Hepatocyte (in vitro differentiated cells): ENCODE measurements around the gene NR2F6. TPM values are rescaled to one million over a fixed set of nuclear protein-coding genes. Genes with fewer than 3 reads are reported as not detected.

Experiments used
- DNase-seq: peaks from one replicate; pipeline ENCODE4 v3.0.0-alpha.2; 2016; ENCODE audit warnings: low spot score
- H2AFZ ChIP-seq: fragments of 200-600 bp; sonication (generic); 2 replicates; pipeline ENCODE4 v1.6.0; 2016; ENCODE audit warnings: antibody characterized with exemption, mild to moderate bottlenecking
- H3K27ac ChIP-seq: fragments of 200-600 bp; sonication (generic); 2 replicates; pipeline ENCODE4 v1.5.1; 2016; ENCODE audit warnings: mild to moderate bottlenecking
- H3K27me3 ChIP-seq: fragments of 200-600 bp; sonication (generic); 2 replicates; pipeline ENCODE4 v1.6.1; 2016
- H3K36me3 ChIP-seq: fragments of 200-600 bp; sonication (generic); replicated peaks from 2 replicates; pipeline ENCODE4 v1.5.1; 2016; ENCODE audit warnings: low read depth; ENCODE audit not compliant: insufficient read depth
- H3K4me1 ChIP-seq: fragments of 200-600 bp; sonication (generic); 2 replicates; pipeline ENCODE4 v1.5.1; 2016; ENCODE audit warnings: mild to moderate bottlenecking, moderate library complexity; ENCODE audit not compliant: insufficient read depth
- H3K4me2 ChIP-seq: fragments of 200-600 bp; sonication (generic); 2 replicates; pipeline ENCODE4 v1.6.0; 2016
- H3K4me3 ChIP-seq: fragments of 200-600 bp; sonication (generic); 2 replicates; pipeline ENCODE4 v1.5.1; 2016; ENCODE audit warnings: mild to moderate bottlenecking
- H3K79me2 ChIP-seq: fragments of 200-600 bp; sonication (generic); 2 replicates; pipeline ENCODE4 v1.6.0; 2017; ENCODE audit warnings: mild to moderate bottlenecking
- H3K9me2 ChIP-seq: fragments of 200-600 bp; sonication (generic); replicated peaks from 2 replicates; pipeline ENCODE4 v1.6.0; 2017; ENCODE audit warnings: mild to moderate bottlenecking; ENCODE audit not compliant: insufficient read depth
- H3K9me3 ChIP-seq: fragments of 200-600 bp; sonication (generic); 2 replicates; pipeline ENCODE4 v1.5.1; 2016; ENCODE audit warnings: low read depth, mild to moderate bottlenecking
- H4K20me1 ChIP-seq: fragments of 200-600 bp; sonication (generic); 2 replicates; pipeline ENCODE4 v1.6.0; 2016; ENCODE audit warnings: mild to moderate bottlenecking; ENCODE audit not compliant: insufficient read depth, poor library complexity, severe bottlenecking
- CTCF ChIP-seq: fragments of 200-600 bp; sonication (generic); IDR thresholded peaks from 2 replicates; pipeline ENCODE4 v1.5.1; 2016; ENCODE audit warnings: antibody characterized with exemption, mild to moderate bottlenecking; ENCODE audit not compliant: poor library complexity
- EZH2 ChIP-seq: fragments of 200-600 bp; sonication (generic); IDR thresholded peaks from 2 replicates; pipeline ENCODE4 v1.6.1; 2016; ENCODE audit warnings: antibody characterized with exemption, mild to moderate bottlenecking, borderline replicate concordance
- EZH2phosphoT487 ChIP-seq: fragments of 200-600 bp; sonication (generic); IDR thresholded peaks from one replicate; pipeline ENCODE4 v1.6.1; 2018; ENCODE audit warnings: antibody characterized with exemption, mild to moderate bottlenecking, low read depth, moderate library complexity; ENCODE audit not compliant: unreplicated experiment, severe bottlenecking
- WGBS: methylation state at CpG from one replicate; pipeline ENCODE4 v1.1.6; 2016; ENCODE audit warnings: low lambda C conversion rate; ENCODE audit errors: missing lambda C conversion rate; 5-methylcytosine and 5-hydroxymethylcytosine counted together
- polyA plus RNA-seq: library from polyadenylated mRNA; unstranded; fragments of >200 nt; fragmentation: Nextera tagmentation; extraction: Ambion mirVana; gene quantifications from 2 replicates; pipeline ENCODE4 v1.2.1, GENCODE V29; 2016
- total RNA-seq: library from RNA; depleted of rRNA; stranded (reverse); fragments of >200 nt; gene quantifications from 2 replicates; pipeline ENCODE4 v1.2.3, GENCODE V29; 2014

The NR2F6 gene
- total and polyA plus RNA-seq, 2 experiments from 2014 or later: 116 to 169 TPM

DNA sequence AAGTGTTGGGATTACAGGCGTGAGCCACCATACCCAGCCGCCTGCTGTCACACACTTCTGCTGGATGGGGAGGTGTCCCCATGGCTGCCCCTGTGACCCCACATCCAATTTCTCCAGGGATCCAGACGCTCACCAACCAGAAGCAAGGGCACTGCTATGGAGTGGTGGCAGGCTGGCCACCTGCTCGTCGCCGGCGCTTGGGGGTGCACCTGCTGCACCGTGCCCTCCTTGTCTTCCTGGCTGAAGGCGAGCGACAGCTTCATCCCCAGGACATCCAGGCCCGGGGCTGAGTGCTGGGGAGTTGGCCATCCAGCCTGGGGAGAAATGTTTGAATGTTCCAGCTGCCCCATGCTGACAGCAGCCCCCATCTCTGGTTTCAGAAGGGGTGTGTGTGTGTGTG, 40.5 kb upstream of the NR2F6 start:
- Histone ChIP-seq H3K4me2 (no peak overlapping the region), H3K79me2 (no peaks in the 10 kb centered on the region), H3K27ac (no peak overlapping the region), H3K27me3 (peaks cover 6% of the 10 kb centered on the region), H3K36me3 (no peaks in the 10 kb centered on the region), H3K9me2 (no peaks in the 10 kb centered on the region), H4K20me1 (no peaks in the 10 kb centered on the region), H3K4me1 (peaks cover 12% of the 10 kb centered on the region), H3K4me3 (no peak overlapping the region), H3K9me3 (no peaks in the 10 kb centered on the region), H2AFZ (no peak overlapping the region)
- TF ChIP-seq CTCF (no peak), EZH2phosphoT487 (no peak), EZH2 (no peak)
- no peak for DNase-seq
- WGBS: 90% methylated on average over 11 of the region's 11 CpGs

GRCh38 chr19:17285415-17286135, 39.9 kb upstream of the NR2F6 start:
- WGBS: 90% methylated on average over 18 of the region's 18 CpGs
- TF ChIP-seq EZH2phosphoT487 (no peak), CTCF (no peak), EZH2 (no peak)

GRCh38 chr19:17283504-17283996, 37.8 kb upstream of the NR2F6 start:
- DNase-seq: no peak
- Histone ChIP-seq H4K20me1 (no peaks in the 10 kb centered on the region), H3K4me1 (peaks cover 9% of the 10 kb centered on the region), H3K79me2 (no peaks in the 10 kb centered on the region), H3K4me3 (no peak overlapping the region), H3K9me3 (no peaks in the 10 kb centered on the region), H3K27me3 (peaks cover 7% of the 10 kb centered on the region), H3K27ac (no peak overlapping the region), H3K9me2 (no peaks in the 10 kb centered on the region), H2AFZ (no peak overlapping the region), H3K36me3 (no peaks in the 10 kb centered on the region), H3K4me2 (no peak overlapping the region)
- no peak for TF ChIP-seq EZH2phosphoT487
- TF ChIP-seq CTCF: no peak
- no peak for TF ChIP-seq EZH2
- 90% methylated on average over 7 of the region's 7 CpGs for WGBS

More at GRCh38 chr19:17285415-17286135, 39.9 kb upstream of the NR2F6 start:
- Histone ChIP-seq H3K4me3 (no peak overlapping the region), H4K20me1 (no peaks in the 10 kb centered on the region), H3K27ac (no peak overlapping the region), H3K27me3 (peaks cover 7% of the 10 kb centered on the region), H3K9me3 (no peaks in the 10 kb centered on the region), H3K4me1 (peaks cover 12% of the 10 kb centered on the region), H3K36me3 (no peaks in the 10 kb centered on the region), H3K79me2 (no peaks in the 10 kb centered on the region), H2AFZ (no peak overlapping the region), H3K9me2 (no peaks in the 10 kb centered on the region), H3K4me2 (no peak overlapping the region)
- no peak for DNase-seq
